ENCODE data around the gene MACROD2. TPM values are rescaled to one million over a fixed set of nuclear protein-coding genes. Genes with fewer than 3 reads are reported as not detected.

The MACROD2 gene
- total and polyA plus RNA-seq, 2 experiments from 2014 or later = 2.8 to 4.3 TPM

GRCh38 chr20:15889514-15890256 lies 1894.4 kb downstream of the MACROD2 start:
- Histone ChIP-seq H4K20me1 (replicated peaks; ENCODE audit: insufficient read depth) (no peaks in the 10 kb centered on the region), H3K9me2 (ENCODE audit: insufficient read depth) (peaks cover 11% of the 10 kb centered on the region; the same call in 1 of the 2 replicates), H3K27me3 (ENCODE audit: insufficient read depth) (no peaks in the 10 kb centered on the region), H2AFZ (no peak overlapping the region), H3K4me2 (peak overlapping the region; percentile 62; the same call in 1 of the 2 replicates), H3K79me2 (replicated peaks; ENCODE audit: insufficient read depth) (no peaks in the 10 kb centered on the region), H3F3A (replicated peaks; ENCODE audit: low read depth) (no peaks in the 10 kb centered on the region), H3K36me3 (ENCODE audit: insufficient read depth) (no peaks in the 10 kb centered on the region), H3K4me3 (no peak overlapping the region), H3K27ac (ENCODE audit: low read depth) (no peak overlapping the region), H3K4me1 (ENCODE audit: insufficient read depth) (peaks cover 13% of the 10 kb centered on the region)
- H3K36me3 Mint-ChIP-seq (ENCODE audit: low read depth) = peaks cover 3% of the 10 kb centered on the region; the same call in 1 of the 3 replicates
- TF ChIP-seq ZNF114 (CRISPR knock-in tag; IDR thresholded peaks at IDR 0.05) = no peak
- TF ChIP-seq POLR2AphosphoS5 (IDR thresholded peaks at IDR 0.05; ENCODE audit: low read depth) = no peak
- no peak for TF ChIP-seq ZNF331 (CRISPR knock-in tag; IDR thresholded peaks at IDR 0.05; ENCODE audit: low read depth)
- TF ChIP-seq JUNB (IDR thresholded peaks at IDR 0.05; ENCODE audit: unreplicated experiment) = no peak
- no peak for TF ChIP-seq ETS1 (IDR thresholded peaks at IDR 0.05)
- TF ChIP-seq CREB1 (CRISPR knock-in tag; IDR thresholded peaks at IDR 0.05; ENCODE audit: low read depth) = no peak
- no peak for TF ChIP-seq CTCF (conservative IDR thresholded peaks at IDR 0.05; ENCODE audit: low read depth in 2 of 2)
- TF ChIP-seq REST (IDR thresholded peaks at IDR 0.05; ENCODE audit: unreplicated experiment) = no peak
- no peak for TF ChIP-seq STAT1 (IDR thresholded peaks at IDR 0.05; ENCODE audit: unreplicated experiment)
- TF ChIP-seq NANOG (IDR thresholded peaks at IDR 0.05; ENCODE audit: borderline replicate concordance) = no peak
- H3K4me1 Mint-ChIP-seq = peaks cover 18% of the 10 kb centered on the region
- peaks cover 8% of the 10 kb centered on the region for H3K9me3 Mint-ChIP-seq
- ATAC-seq (no peak), DNase-seq (ENCODE audit: low spot score) (no peak)
- no peak overlapping the region for H3K4me3 Mint-ChIP-seq
- H3K27ac Mint-ChIP-seq = no peak overlapping the region
- H3K27me3 Mint-ChIP-seq (ENCODE audit: insufficient read depth, low read depth, poor library complexity) = no peaks in the 10 kb centered on the region

Measured in GM23338 (cell line).